OCI-LY7 (cell line): Measurements from ENCODE around the gene TNFRSF12A. TPM values are rescaled to one million over a fixed set of nuclear protein-coding genes. Genes with fewer than 3 reads are reported as not detected.

Experiments used
- BruUV-seq: library from RNA; stranded (reverse); fragments of 400-500 nt; replicated peaks from 2 replicates; lab custom pipeline; 2021; lab: Mats Ljungman, UMichigan
- CTCF ChIA-PET: fragments of 300-600 bp; sonication (Branson Sonifier 250); formaldehyde crosslinking; loops from one replicate; lab custom pipeline; 2022; ENCODE audit warnings: antibody characterized with exemption; ENCODE audit not compliant: unreplicated experiment; lab: Charles Lee
- POLR2A ChIA-PET: fragments of 300-600 bp; sonication (Branson Sonifier 250); formaldehyde crosslinking; loops from one replicate; lab custom pipeline; 2022; ENCODE audit warnings: antibody characterized with exemption; lab: Charles Lee
- DNase-seq: peaks from one replicate; pipeline ENCODE4 v3.0.0-alpha.2; 2015; ENCODE audit warnings: low spot score
- H2AFZ ChIP-seq: fragments of 200-600 bp; sonication (generic), shearing (Covaris generic); 2 replicates; pipeline ENCODE4 v1.6.1; 2014; ENCODE audit warnings: mild to moderate bottlenecking, antibody characterized with exemption, low read length, moderate library complexity
- H3K27ac ChIP-seq: fragments of 200-600 bp; sonication (generic); 2 replicates; pipeline ENCODE4 v1.5.1; 2014; ENCODE audit warnings: mixed run types, low read depth, mild to moderate bottlenecking, moderate library complexity, low read length, inconsistent platforms; ENCODE audit not compliant: poor library complexity, severe bottlenecking
- H3K36me3 ChIP-seq: fragments of 200-600 bp; sonication (generic); 2 replicates; pipeline ENCODE4 v1.6.1; 2014; ENCODE audit warnings: mild to moderate bottlenecking, antibody characterized with exemption, low read length, moderate library complexity, mixed read lengths; ENCODE audit not compliant: insufficient read depth
- H3K4me1 ChIP-seq: fragments of 200-600 bp; sonication (generic); 2 replicates; pipeline ENCODE4 v1.5.1; 2014; ENCODE audit warnings: mild to moderate bottlenecking, low read length; ENCODE audit not compliant: insufficient read depth, poor library complexity, severe bottlenecking
- H3K4me2 ChIP-seq: fragments of 200-600 bp; sonication (generic); 2 replicates; pipeline ENCODE4 v1.6.1; 2014; ENCODE audit warnings: mild to moderate bottlenecking, low read length
- H3K4me3 ChIP-seq: fragments of 200-600 bp; sonication (generic); 2 replicates; pipeline ENCODE4 v1.5.1; 2014; ENCODE audit warnings: mild to moderate bottlenecking, low read depth, low read length; ENCODE audit not compliant: poor library complexity, severe bottlenecking
- H3K79me2 ChIP-seq: fragments of 200-600 bp; sonication (generic); 2 replicates; pipeline ENCODE4 v1.6.1; 2016; ENCODE audit warnings: low read depth, mild to moderate bottlenecking, low read length, moderate library complexity, mixed read lengths; ENCODE audit not compliant: insufficient read depth
- H3K9me2 ChIP-seq: fragments of 200-600 bp; sonication (generic); 2 replicates; pipeline ENCODE4 v1.6.1; 2016; ENCODE audit warnings: mild to moderate bottlenecking, low read length, mixed read lengths; ENCODE audit not compliant: insufficient read depth
- H3K9me3 ChIP-seq: fragments of 200-600 bp; sonication (generic); 2 replicates; pipeline ENCODE4 v1.6.1; 2014; ENCODE audit warnings: mild to moderate bottlenecking, mixed run types, low read length, mixed read lengths
- H4K20me1 ChIP-seq: fragments of 200-600 bp; sonication (generic); 2 replicates; pipeline ENCODE4 v1.6.1; 2014; ENCODE audit warnings: mild to moderate bottlenecking, antibody characterized with exemption, low read length, moderate library complexity, mixed read lengths; ENCODE audit not compliant: insufficient read depth
- CTCF ChIP-seq: fragments of 200-600 bp; sonication (generic); conservative IDR thresholded peaks from 2 replicates; pipeline ENCODE4 v1.5.1; 2014; ENCODE audit warnings: mild to moderate bottlenecking, antibody characterized with exemption, low read length, moderate library complexity, mixed read lengths
- EZH2phosphoT487 ChIP-seq: fragments of 200-600 bp; sonication (generic); IDR thresholded peaks from 2 replicates; pipeline ENCODE4 v1.6.1; 2018; ENCODE audit warnings: low read depth, borderline replicate concordance, mild to moderate bottlenecking, mixed run types, antibody characterized with exemption, low read length, moderate library complexity, mixed read lengths
- intact Hi-C: fragments of 100-400 bp; cut with micrococcal nuclease; formaldehyde crosslinking; loops from one replicate; pipeline ENCODE4 v1.10.0; 2022; ENCODE audit not compliant: unreplicated experiment
- total RNA-seq, 2 experiments: library from RNA; depleted of rRNA in 1 of 2; stranded (reverse); fragments of >200 nt in 1 of 2; shearing (Covaris generic) in 1 of 2; gene quantifications; 2 replicates each; pipeline ENCODE4 v1.2.3, GENCODE V29; 2014 to 2022

Gene TNFRSF12A
- total RNA-seq, 2 experiments from 2014 or later = 1.9 to 4.9 TPM

- no peaks in the 10 kb centered on the region for H3K9me3 ChIP-seq
- no peak for TF ChIP-seq CTCF
- no peak for TF ChIP-seq EZH2phosphoT487
- no peak overlapping the region for H3K4me3 ChIP-seq
- peaks cover 31% of the 10 kb centered on the region for H3K4me1 ChIP-seq
- no peak overlapping the region for H3K4me2 ChIP-seq
- intact Hi-C loops = no loop called here
- ChIA-PET POLR2A (interaction anchor here (0.5 to 0.8 kb wide), 2 partner anchors 10 to 44 kb away, joined by 3 to 4 read pairs; no protein-coding TSS in a partner anchor), CTCF (no interaction called here)
- H3K36me3 ChIP-seq = no peaks in the 10 kb centered on the region
- no peaks in the 10 kb centered on the region for H4K20me1 ChIP-seq
- BruUV-seq = no TSS peak
- no peaks in the 10 kb centered on the region for H3K9me2 ChIP-seq
- DNase-seq = no peak
- no peak overlapping the region for H2AFZ ChIP-seq
- H3K27ac ChIP-seq = no peak overlapping the region
- no peaks in the 10 kb centered on the region for H3K79me2 ChIP-seq
These were observed 36.4 kb downstream of the TNFRSF12A start for GRCh38 chr16:3056336-3057180.

- POLR2A ChIA-PET = no interaction called here
- Histone ChIP-seq H3K9me3 (no peaks in the 10 kb centered on the region), H3K27ac (no peak overlapping the region), H3K36me3 (no peaks in the 10 kb centered on the region), H3K4me2 (peak overlapping the region; percentile 75), H4K20me1 (no peaks in the 10 kb centered on the region), H2AFZ (no peak overlapping the region), H3K79me2 (no peaks in the 10 kb centered on the region), H3K4me3 (peak overlapping the region; percentile 76), H3K9me2 (no peaks in the 10 kb centered on the region), H3K4me1 (peaks cover 31% of the 10 kb centered on the region)
- CTCF ChIA-PET = interaction anchor here (1.9 kb wide), 1 partner anchor 29 kb away, joined by 12 read pairs; no protein-coding TSS in a partner anchor
- intact Hi-C loops = loop anchor here (1.0 to 2.0 kb wide), 3 partner anchors 43 to 109 kb away; no protein-coding TSS in a partner anchor
- no peak for DNase-seq
- BruUV-seq = no TSS peak
- TF ChIP-seq CTCF = no peak
- TF ChIP-seq EZH2phosphoT487 = no peak
These were observed 37.3 kb downstream of the TNFRSF12A start for GRCh38 chr16:3057181-3058138.
